CD14-positive monocyte (primary cell): Measurements from ENCODE around the gene ADAMTS20. TPM values are rescaled to one million over a fixed set of nuclear protein-coding genes. Genes with fewer than 3 reads are reported as not detected.

Source experiments
- DNase-seq, 3 donors: peaks; one replicate each; pipeline ENCODE4 v3.0.0-alpha.2; 2011 to 2022
- H2AFZ ChIP-seq: 2 replicates; pipeline ENCODE4 v1.6.0; 2012; ENCODE audit warnings: mild to moderate bottlenecking, low read depth, low read length, inconsistent platforms; ENCODE audit not compliant: insufficient read depth, poor library complexity, severe bottlenecking
- H3K27ac ChIP-seq, 2 donors: 1 replicate in 1 of 2; 2 replicates in 1 of 2; pipeline ENCODE4 v1.5.1; 2012 to 2013; ENCODE audit warnings: low read length in 2 of 2, control low read depth in 1 of 2, inconsistent platforms in 1 of 2, low read depth in 1 of 2, mild to moderate bottlenecking in 1 of 2
- H3K27me3 ChIP-seq, 2 donors: one replicate each; pipeline versions ENCODE4 v1.6.0 to v1.6.1; 2011 to 2013; ENCODE audit warnings: low read length in 2 of 2; ENCODE audit not compliant: control insufficient read depth in 2 of 2, insufficient read depth in 2 of 2
- H3K36me3 ChIP-seq, 2 donors: replicated peaks in 1 of 2; 1 replicate in 1 of 2; 2 replicates in 1 of 2; pipeline versions ENCODE4 v1.5.1 to v1.6.1; 2012 to 2013; ENCODE audit warnings: low read length in 2 of 2, control low read depth in 1 of 2, inconsistent platforms in 1 of 2, mild to moderate bottlenecking in 1 of 2; ENCODE audit not compliant: insufficient read depth in 2 of 2, control insufficient read depth in 1 of 2
- H3K4me1 ChIP-seq, 2 donors: 1 replicate in 1 of 2; 2 replicates in 1 of 2; pipeline versions ENCODE4 v1.5.1 to v1.6.1; 2012 to 2013; ENCODE audit warnings: low read length in 2 of 2, control low read depth in 1 of 2, inconsistent platforms in 1 of 2, mild to moderate bottlenecking in 1 of 2, moderate library complexity in 1 of 2; ENCODE audit not compliant: insufficient read depth in 2 of 2, control insufficient read depth in 1 of 2
- H3K4me2 ChIP-seq: replicated peaks from 2 replicates; pipeline ENCODE3; 2012; ENCODE audit warnings: low read length, moderate library complexity, mild to moderate bottlenecking; ENCODE audit not compliant: poor library complexity, severe bottlenecking; ENCODE audit errors: extremely low read depth
- H3K4me3 ChIP-seq, 3 experiments: fragments of 200-600 bp in 1 of 3; sonication (generic) in 1 of 3; replicated peaks in 1 of 3; 1 replicate in 2 of 3; 2 replicates in 1 of 3; pipeline ENCODE4 v1.5.1; 2011 to 2013; ENCODE audit warnings: low read length in 3 of 3, mild to moderate bottlenecking in 3 of 3, control low read depth in 2 of 3, low read depth in 2 of 3, inconsistent platforms in 1 of 3, moderate library complexity in 1 of 3
- H3K79me2 ChIP-seq: 2 replicates; pipeline ENCODE4 v1.6.0; 2012; ENCODE audit warnings: mild to moderate bottlenecking, control low read depth, inconsistent platforms, low read length, moderate library complexity; ENCODE audit not compliant: insufficient read depth
- H3K9ac ChIP-seq: 2 replicates; pipeline ENCODE4 v1.6.0; 2017; ENCODE audit warnings: low read length, mild to moderate bottlenecking; ENCODE audit not compliant: insufficient read depth, poor library complexity, severe bottlenecking
- H3K9me3 ChIP-seq, 2 donors: replicated peaks in 1 of 2; 1 replicate in 1 of 2; 2 replicates in 1 of 2; pipeline versions ENCODE4 v1.5.1 to v1.6.1; 2012 to 2013; ENCODE audit warnings: low read length in 2 of 2, control low read depth in 1 of 2; ENCODE audit not compliant: control insufficient read depth in 1 of 2, insufficient read depth in 1 of 2
- H4K20me1 ChIP-seq: 2 replicates; pipeline ENCODE4 v1.6.0; 2012; ENCODE audit warnings: mild to moderate bottlenecking, low read length, control low read depth, moderate library complexity; ENCODE audit not compliant: insufficient read depth
- H3K27ac Mint-ChIP-seq, 7 donors: one replicate each; pipeline ENCODE4 v1.8.0; 2020; ENCODE audit warnings: mild to moderate bottlenecking in 7 of 7, mixed read lengths in 7 of 7, moderate library complexity in 6 of 7, inconsistent platforms in 2 of 7
- H3K27me3 Mint-ChIP-seq, 3 donors: one replicate each; pipeline ENCODE4 v1.8.0; 2021 to 2022; ENCODE audit warnings: low read depth in 3 of 3, mild to moderate bottlenecking in 3 of 3, mixed read lengths in 3 of 3, moderate library complexity in 3 of 3, inconsistent platforms in 1 of 3
- H3K36me3 Mint-ChIP-seq, 2 donors: one replicate each; pipeline ENCODE4 v1.8.0; 2020; ENCODE audit warnings: mixed read lengths in 2 of 2, inconsistent platforms in 1 of 2, mild to moderate bottlenecking in 1 of 2
- H3K4me1 Mint-ChIP-seq: one replicate; pipeline ENCODE4 v1.8.0; 2020; ENCODE audit warnings: mild to moderate bottlenecking, mixed read lengths
- H3K4me3 Mint-ChIP-seq, 2 donors: one replicate each; pipeline ENCODE4 v1.8.0; 2020; ENCODE audit warnings: mild to moderate bottlenecking in 2 of 2, mixed read lengths in 2 of 2, moderate library complexity in 1 of 2
- H3K9me3 Mint-ChIP-seq, 7 donors: one replicate each; pipeline ENCODE4 v1.8.0; 2020 to 2022; ENCODE audit warnings: mixed read lengths in 7 of 7, mild to moderate bottlenecking in 6 of 7, moderate library complexity in 6 of 7, inconsistent platforms in 2 of 7
- CTCF ChIP-seq: fragments of 200-600 bp; IDR thresholded peaks from one replicate; pipeline ENCODE4 v1.8.0; 2022; ENCODE audit warnings: antibody characterized with exemption, mild to moderate bottlenecking
- WGBS: methylation state at CpG from one replicate; pipeline ENCODE4 v1.1.5; 2013; ENCODE audit warnings: missing lambda C conversion rate; ENCODE audit not compliant: insufficient coverage; 5-methylcytosine and 5-hydroxymethylcytosine counted together
- intact Hi-C, 2 donors: fragments of 100-400 bp; cut with micrococcal nuclease; formaldehyde crosslinking; loops; one replicate each; pipeline versions ENCODE4 v1.15.0 to v1.15.1; 2023
- polyA plus RNA-seq, 3 donors: library from polyadenylated mRNA; depleted of rRNA in 1 of 3; unstranded in 2 of 3; stranded (reverse) in 1 of 3; fragments of 300-500 nt in 2 of 3; fragments of >200 nt in 1 of 3; fragmentation: Illumina TruSeq in 2 of 3; gene quantifications; 1 replicate in 2 of 3; 2 replicates in 1 of 3; pipeline ENCODE4 v1.2.3, GENCODE V29; 2012 to 2021

The ADAMTS20 gene
- polyA plus RNA-seq, 3 donors: not detected

GRCh38 chr12:43320281-43320680 lies 231.7 kb downstream of the ADAMTS20 start:
- Histone ChIP-seq H3K9ac (no peak overlapping the region), H3K9me3 (no peaks in the 10 kb centered on the region), H3K27me3 (no peaks in the 10 kb centered on the region), H3K27ac (no peak overlapping the region), H2AFZ (no peak overlapping the region), H3K4me3 (no peak overlapping the region), H3K4me2 (no peak overlapping the region), H4K20me1 (no peaks in the 10 kb centered on the region), H3K36me3 (no peaks in the 10 kb centered on the region), H3K79me2 (no peaks in the 10 kb centered on the region), H3K4me1 (no peaks in the 10 kb centered on the region)
- Mint-ChIP-seq H3K9me3 (peaks cover 0 to 11% (median 5%) of the 10 kb centered on the region in 7 donors), H3K4me1 (no peaks in the 10 kb centered on the region), H3K27me3 (peaks cover 0 to 2% (median 0%) of the 10 kb centered on the region in 3 donors), H3K4me3 (no peak overlapping the region), H3K27ac (no peak overlapping the region), H3K36me3 (no peaks in the 10 kb centered on the region)
- no peak for TF ChIP-seq CTCF
- no peak for DNase-seq
- no CpG with 5 or more reads among the region's 4 CpGs for WGBS
- intact Hi-C loops: no loop called here

- TF ChIP-seq CTCF: no peak
Observed at GRCh38 chr12:43318021-43318420, 234.0 kb downstream of the ADAMTS20 start.

More at GRCh38 chr12:43318021-43318420, 234.0 kb downstream of the ADAMTS20 start:
- peaks cover 0 to 5% (median 3%) of the 10 kb centered on the region in 7 donors for H3K9me3 Mint-ChIP-seq
- Histone ChIP-seq H3K27ac (no peak overlapping the region), H3K9ac (no peak overlapping the region), H3K36me3 (no peaks in the 10 kb centered on the region), H3K4me2 (no peak overlapping the region), H3K27me3 (no peaks in the 10 kb centered on the region), H3K4me3 (no peak overlapping the region), H4K20me1 (no peaks in the 10 kb centered on the region), H2AFZ (no peak overlapping the region), H3K4me1 (peaks cover 3 to 5% of the 10 kb centered on the region in 2 donors), H3K79me2 (no peaks in the 10 kb centered on the region), H3K9me3 (no peaks in the 10 kb centered on the region)
- no peak for DNase-seq
- H3K4me1 Mint-ChIP-seq: peaks cover 3% of the 10 kb centered on the region
- WGBS: no CpG with 5 or more reads among the region's 4 CpGs
- no peak overlapping the region for H3K4me3 Mint-ChIP-seq
- intact Hi-C loops: no loop called here
- H3K36me3 Mint-ChIP-seq: no peaks in the 10 kb centered on the region
- peaks cover 0 to 2% (median 0%) of the 10 kb centered on the region in 3 donors for H3K27me3 Mint-ChIP-seq
- no peak overlapping the region for H3K27ac Mint-ChIP-seq
